GM18505 (cell line): ENCODE data around the gene ZNF292.
"Not testable (repeated sequence)": the region's sequence is repeated elsewhere in the genome, so short reads cannot be mapped to it uniquely, and the experiment has no call there.

ENCODE experiments used
- ATAC-seq: cut with Tn5 transposase; IDR thresholded peaks from one replicate; pipeline ENCODE4 v1.9.1; 2021; ENCODE audit not compliant: unreplicated experiment
- POLR2A ChIP-seq: IDR thresholded peaks from 4 replicates; pipeline ENCODE4 v1.6.1; 2011; ENCODE audit warnings: borderline replicate concordance; ENCODE audit not compliant: insufficient read depth, insufficient read length; ENCODE audit errors: extremely low read depth

The ZNF292 gene

DNA sequence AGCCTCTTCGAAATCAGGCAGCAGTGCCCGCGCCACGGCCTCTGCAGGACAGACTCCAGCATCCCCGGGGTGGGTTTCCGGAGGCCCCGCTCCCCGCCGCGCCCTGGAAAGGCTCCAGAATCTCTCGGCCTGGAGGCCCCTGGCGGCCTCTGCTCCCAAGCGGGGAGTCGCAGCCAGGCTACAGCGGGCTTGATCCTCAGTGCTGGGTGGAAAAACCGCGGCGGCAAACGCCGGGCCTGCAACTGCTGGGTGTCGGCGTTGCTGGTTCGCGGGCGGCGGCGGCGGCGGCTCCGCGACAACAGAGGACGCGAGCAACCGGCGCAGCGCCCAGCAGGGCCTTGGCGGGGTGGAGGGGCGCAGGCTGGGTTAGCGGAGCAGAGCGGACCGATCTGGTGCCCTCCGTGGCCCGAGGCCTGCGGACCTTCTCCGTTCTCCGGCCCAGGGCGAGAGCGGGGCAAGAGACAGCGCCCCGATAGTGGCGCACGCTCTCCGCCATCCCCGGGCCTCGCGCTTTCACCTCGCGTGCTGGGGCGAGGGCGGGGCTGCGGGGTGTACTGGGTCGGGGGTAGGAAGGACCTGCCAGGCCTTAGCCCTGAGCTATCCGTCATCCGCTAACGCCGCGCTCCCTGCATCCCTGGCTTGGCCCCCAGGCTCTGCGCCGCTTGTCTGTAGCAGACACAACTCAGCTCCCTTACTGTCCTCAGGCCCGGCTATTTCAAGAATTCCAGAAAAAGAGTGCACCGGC is 3.4 kb upstream of the ZNF292 start:
- TF ChIP-seq POLR2A = peak; percentile 80
- ATAC-seq = peak; percentile 30

DNA sequence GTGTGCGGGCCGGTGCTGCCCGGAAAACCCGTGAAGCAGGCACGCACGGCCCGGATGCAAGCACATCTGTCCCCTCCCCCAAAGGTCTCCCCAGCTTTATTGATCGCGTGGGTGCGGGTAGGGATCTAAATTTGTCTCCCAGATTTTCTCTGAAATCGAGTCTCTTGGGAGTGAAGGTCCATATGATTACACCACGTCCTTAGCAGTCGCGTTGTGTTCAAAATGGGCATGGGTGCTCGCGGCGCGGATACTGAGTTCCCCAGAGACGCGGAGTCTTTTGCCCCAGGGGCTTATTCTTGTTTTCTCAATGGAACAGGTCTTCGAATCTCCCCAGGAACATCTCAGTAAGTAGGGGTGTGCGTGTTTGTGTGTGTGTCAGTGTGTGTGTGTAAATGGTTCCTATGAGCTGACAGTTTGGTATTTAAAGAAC is 2.8 kb upstream of the ZNF292 start:
- no peak for TF ChIP-seq POLR2A
- ATAC-seq = no peak

DNA sequence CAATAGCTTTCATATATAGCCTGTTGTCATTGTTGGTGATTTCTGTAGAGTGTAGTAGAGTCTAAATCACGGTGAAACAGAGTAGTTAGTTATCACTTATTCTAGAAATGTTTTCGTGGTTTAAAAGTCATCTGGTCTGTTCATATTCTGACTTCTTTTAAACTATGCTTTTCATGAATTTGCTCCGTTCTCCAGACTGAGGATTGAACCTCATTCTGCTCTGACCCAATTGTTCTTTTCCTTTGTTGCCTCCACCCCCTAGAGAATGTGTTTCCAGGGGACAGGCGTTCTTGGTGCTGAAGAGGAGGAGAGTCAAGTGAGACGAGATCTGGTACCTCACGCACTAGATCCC is 748 bp upstream of the ZNF292 start:
- no peak for ATAC-seq
- TF ChIP-seq POLR2A = no peak

DNA sequence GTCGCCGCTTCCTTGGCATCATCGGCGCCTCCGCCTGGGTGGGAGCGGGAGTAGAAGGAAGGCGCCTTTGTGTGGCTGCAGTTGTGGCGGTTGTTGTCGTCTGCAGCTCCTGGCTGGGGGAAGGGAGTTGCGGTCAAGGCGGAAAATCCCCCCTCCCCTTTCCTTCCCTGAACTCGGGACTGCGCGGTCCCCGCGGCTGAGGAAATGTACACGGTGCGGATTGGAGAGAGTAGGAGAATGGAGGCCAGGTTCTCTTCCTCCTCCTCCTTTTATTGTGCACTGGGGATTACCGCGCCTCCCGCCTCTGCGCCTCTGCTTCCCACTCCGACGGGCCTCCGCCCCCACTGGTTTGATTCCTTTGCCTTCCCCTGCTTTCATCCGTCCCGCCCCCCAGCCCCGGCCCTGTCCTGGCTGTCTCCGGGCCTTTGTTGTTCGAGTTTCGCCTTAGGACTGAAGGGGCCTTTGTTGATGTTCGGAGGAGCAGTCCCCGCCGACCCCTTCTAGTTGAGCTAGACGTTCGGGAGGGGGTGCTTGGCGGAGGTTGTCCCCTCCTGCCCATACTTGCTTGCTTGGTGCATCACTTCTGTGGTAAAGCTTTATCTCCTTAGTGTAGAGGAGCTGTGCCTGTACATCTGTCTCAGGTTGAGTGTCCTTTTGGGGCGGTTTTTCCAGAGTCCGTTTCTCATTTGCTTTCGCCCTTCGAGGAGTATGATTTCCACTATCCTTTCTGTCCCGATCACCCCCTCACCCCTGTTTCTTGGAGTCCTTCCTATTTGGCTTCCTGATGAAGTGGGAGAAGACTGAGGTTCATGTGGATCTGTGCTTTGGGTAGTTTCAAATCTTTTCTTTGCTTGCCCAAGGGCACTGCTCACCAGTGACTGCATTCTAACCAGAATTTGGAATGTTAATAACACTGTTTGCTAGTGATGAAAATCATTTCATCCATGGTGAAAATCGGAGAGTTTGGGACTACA is 764 bp downstream of the ZNF292 start:
- peak; percentile 1 for ATAC-seq
- TF ChIP-seq POLR2A = no peak

DNA sequence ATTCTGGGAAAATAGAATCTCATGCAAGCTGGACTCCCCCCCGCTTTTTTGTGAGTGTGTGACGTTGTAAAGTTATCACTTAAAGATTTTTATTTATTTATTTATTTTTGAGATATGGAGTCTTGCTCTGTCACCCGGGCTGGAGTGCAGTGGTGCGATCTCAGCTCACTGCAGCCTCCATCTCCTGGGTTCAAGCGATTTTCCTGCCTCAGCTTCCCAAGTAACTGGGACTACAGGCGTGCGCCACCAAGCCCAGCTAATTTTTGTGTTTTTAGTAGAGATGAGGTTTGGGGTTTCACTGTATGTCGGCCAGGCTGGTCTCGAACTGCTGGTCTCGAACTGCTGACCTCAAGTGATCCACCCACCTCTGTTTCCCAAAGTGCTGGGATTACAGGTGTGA is 2.2 kb downstream of the ZNF292 start:
- ATAC-seq = not testable (repeated sequence)

DNA sequence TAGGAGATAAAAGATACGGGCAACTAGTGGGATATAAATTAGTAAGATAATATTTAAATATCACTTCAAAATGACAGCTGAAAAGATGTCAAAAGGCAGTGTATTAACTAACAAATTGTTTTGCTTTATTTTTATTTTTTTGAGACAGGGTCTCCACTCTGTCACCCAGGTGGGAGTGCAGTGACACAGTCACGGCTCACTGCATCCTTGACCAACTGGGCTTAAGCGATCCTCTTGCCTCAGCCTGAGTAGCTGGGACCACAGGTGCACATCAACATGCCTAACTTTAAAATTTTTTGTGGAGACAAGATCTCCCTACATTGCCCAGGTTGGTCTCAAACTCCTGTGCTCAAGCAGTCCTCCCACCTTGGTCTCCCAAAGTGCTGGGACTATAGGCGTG is 5.9 kb downstream of the ZNF292 start:
- no peak for ATAC-seq
- no peak for TF ChIP-seq POLR2A

DNA sequence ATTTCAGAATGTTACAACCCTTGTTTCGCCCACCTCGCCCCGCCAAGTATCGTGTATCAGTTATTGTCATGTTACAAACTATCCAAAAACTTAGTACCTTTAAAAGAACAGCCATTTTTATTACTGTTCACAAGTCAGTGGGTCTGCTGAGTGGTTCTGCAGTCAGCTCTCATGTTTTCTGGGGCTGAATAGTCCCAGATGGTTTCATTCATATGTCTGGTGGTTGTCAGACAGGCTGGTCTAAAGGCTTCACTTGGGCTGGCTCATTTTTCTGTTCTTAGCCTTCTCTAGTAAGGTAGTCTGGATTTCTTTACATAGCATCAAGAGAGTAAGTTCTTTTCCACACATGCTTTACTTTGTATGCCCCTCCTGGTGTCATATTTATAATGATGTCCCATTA is 8.6 kb downstream of the ZNF292 start:
- no peak for ATAC-seq
- no peak for TF ChIP-seq POLR2A

DNA sequence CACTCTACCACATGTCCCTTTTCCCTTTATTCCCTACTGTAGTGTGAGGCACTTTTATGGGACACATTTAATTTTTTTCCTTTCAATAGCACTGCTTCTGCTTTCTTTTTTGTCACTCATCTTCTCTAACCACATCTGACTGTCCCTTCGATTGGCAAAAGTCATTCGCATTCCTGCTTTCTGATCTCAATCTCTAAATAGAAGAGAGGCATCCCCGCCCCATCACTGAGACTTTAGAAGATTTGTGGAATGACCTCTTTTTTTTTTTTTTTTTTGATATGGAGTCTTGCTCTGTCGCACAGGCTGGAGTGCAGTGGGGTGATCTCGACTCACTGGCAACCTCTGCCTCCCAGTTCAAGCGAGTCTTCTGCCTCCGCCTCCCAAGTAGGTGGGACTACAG is 9.1 kb downstream of the ZNF292 start:
- ATAC-seq = no peak

DNA sequence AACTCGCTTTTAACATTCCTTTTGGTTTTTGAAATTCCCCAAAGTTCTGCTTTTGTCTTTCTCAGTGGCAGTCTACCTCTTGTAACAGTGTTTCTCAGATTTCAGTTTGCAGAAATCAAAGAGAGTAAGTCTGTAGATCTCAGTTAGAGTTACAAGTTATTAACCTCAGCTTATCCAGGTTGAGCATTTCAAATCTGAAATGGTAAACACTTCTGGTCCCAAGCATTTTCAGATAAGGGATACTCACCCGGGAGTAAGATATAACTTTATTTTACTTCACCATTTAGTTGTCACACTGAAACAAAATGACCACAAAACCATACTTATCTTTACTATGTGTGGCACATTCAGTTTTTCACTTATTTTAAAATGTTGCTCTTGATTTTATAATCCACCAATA is 9.8 kb downstream of the ZNF292 start:
- TF ChIP-seq POLR2A = no peak

More for the DNA sequence above, 9.1 kb downstream of the ZNF292 start:
- no peak for TF ChIP-seq POLR2A

DNA sequence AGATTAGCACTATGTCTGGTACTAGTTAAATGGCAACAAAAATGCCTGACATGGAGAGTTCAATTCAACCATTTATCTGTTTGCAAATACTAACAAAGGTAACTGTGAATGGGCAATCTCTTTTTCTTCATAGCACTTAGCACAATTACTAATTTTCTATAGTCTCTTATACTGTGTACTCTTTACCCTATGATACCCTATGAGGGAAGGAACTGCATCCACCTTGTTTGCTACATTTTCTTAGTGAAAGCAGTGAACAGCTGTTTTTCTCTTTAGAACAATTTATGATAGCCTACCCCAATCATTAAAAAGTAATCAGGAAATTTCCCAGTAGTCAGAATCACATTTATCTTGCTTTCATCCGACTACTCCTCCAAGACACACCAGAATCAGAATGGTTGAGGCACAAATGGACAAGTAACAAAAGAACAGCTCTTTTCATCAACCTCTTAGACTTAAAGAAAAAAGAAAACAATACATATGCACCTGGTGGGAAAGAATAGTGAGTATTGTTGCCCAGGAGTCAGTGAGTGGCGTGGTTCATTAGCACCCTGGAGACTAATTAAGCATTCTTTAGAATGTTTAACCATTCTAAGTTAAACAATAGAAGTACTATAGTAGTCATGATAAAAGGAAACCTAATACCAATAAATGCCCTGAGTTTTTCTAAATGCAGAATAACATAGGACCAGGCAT is 16.7 kb downstream of the ZNF292 start:
- no peak for ATAC-seq
- no peak for TF ChIP-seq POLR2A

More for the DNA sequence above, 9.8 kb downstream of the ZNF292 start:
- no peak for ATAC-seq

DNA sequence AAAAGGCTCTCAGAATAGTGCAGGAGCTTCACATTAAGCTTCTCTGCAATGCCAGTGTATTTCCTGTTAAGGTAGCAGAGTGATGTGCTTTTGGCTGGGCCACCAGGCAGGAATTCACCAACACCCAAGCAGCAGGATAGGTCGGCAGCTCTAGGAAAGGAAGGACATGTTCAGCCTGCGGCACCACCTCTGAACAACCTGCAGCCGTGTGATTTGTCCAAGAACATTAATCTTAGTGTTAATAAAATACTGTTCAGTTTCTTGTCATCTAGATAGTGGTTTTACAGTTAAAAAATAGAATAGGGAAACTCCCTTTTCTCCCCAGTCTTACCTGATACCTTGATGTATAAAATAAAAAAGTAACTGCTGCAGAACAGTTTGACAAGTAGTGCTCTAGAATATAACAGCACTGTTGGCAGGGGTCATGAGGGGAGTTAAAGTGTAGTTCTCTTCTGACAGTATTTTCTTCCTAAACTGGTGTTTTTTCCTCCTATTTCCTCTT is 18.8 kb downstream of the ZNF292 start:
- ATAC-seq = peak; percentile 40
- no peak for TF ChIP-seq POLR2A

DNA sequence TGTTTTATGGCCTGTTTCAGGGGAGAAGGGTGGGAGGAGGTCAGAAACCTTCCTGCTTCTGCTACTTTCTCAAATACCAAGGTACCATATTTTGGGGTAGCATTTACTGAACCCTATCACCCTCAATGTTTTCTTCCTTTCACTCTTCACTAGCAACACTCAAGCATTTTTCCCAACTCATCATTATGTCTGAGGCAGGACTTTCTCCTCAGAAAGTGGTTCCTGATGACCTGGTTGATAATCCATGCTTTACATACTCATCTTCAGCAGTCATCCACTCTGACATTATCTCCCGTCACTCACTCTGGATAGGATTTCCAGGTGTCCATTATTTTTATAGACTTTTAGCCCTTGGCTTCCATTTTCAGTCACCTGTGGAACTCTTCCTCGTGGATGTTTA is 21.1 kb downstream of the ZNF292 start:
- ATAC-seq = no peak
- no peak for TF ChIP-seq POLR2A

DNA sequence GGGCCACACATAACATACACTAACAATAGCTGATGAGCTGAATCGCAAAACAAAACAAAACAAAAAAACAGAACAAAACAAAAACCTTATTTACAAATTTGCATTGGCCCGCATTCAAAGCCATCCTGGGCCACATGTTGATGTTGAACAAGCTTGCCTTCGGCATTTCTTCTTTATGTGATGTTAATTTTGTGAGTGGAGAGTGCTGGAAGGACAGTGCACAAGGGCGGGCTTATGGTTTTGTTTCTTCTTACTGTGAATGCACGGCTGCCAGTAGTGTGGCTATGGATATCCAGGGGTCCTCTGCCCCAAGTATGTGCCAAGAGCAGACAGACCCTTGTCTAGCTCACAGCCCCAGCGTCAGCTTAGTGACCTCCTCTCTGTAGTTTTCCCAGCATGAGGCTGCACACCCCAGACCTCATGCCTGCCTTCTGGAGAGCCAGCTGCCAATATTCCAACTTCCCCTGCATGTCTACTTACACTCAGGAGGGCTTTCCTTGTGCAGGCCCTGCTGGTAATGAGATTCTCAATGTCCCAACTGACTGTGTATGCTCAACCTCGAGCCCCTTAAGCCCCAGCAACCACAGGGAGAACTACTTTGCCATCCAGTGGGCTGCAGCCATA is 24.9 kb downstream of the ZNF292 start:
- ATAC-seq = no peak
- TF ChIP-seq POLR2A = no peak
